Esophagus squamous epithelium (tissue), 4 donors: ENCODE data around the gene MARCHF10.

Experiments used
- POLR2A ChIP-seq, 4 donors: fragments of 450-650 bp; IDR thresholded peaks; one replicate each; pipeline ENCODE4 v1.6.1; 2017; ENCODE audit warnings: antibody characterized with exemption in 4 of 4, mild to moderate bottlenecking in 4 of 4, moderate library complexity in 3 of 4
- TF ChIP-seq, protein P1 (sequence below), 6 experiments: fragments of 450-650 bp in 4 of 6; fragments of 200-600 bp in 2 of 6; sonication (generic) in 2 of 6; IDR thresholded peaks; one replicate each; pipeline ENCODE4 v1.5.1; 2016 to 2019; ENCODE audit warnings: antibody characterized with exemption in 6 of 6, mild to moderate bottlenecking in 4 of 6, moderate library complexity in 4 of 6

DNA sequence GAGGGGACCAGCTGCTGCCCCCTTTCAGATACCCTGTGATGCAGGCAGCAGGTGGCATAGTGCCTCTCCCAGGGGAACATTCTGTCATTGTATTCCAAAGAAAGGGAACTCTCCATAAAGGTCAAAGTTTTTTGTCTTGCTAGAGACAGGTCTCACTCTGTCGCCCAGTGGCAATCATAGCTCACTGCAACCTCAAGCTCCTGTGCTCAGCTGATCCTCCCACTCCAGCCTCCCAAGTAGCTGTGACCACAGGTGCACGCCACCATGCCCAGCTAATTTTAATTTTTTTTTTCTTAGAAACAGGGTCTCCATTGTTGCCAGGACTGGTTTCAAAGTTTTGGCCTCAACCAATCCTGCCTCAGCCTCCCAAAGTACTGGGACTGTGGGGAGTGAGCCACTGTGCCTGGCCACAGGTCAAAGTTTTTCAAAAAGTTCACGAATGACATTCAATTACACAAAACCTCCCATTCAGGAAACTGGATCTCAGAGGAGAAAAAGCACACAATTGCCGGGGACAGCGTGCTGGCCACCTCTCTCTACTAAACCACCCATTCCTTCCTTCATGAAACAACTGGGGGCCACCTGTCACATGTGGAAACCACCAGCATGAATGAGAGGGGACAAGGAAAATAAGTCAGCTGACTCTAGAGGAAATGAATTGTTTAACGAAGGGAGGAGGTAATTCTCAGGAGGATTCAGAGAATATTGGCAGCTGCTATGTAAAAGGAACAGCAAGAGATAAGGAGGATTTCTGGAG lies 80.0 kb downstream of the MARCHF10 start:
- no peak for TF ChIP-seq POLR2A (IDR thresholded peaks at IDR 0.05)
- TF ChIP-seq, protein P1, sequence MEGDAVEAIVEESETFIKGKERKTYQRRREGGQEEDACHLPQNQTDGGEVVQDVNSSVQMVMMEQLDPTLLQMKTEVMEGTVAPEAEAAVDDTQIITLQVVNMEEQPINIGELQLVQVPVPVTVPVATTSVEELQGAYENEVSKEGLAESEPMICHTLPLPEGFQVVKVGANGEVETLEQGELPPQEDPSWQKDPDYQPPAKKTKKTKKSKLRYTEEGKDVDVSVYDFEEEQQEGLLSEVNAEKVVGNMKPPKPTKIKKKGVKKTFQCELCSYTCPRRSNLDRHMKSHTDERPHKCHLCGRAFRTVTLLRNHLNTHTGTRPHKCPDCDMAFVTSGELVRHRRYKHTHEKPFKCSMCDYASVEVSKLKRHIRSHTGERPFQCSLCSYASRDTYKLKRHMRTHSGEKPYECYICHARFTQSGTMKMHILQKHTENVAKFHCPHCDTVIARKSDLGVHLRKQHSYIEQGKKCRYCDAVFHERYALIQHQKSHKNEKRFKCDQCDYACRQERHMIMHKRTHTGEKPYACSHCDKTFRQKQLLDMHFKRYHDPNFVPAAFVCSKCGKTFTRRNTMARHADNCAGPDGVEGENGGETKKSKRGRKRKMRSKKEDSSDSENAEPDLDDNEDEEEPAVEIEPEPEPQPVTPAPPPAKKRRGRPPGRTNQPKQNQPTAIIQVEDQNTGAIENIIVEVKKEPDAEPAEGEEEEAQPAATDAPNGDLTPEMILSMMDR (IDR thresholded peaks at IDR 0.05), result no peak
